ENCODE measurements around the gene TTK. TPM values are rescaled to one million over a fixed set of nuclear protein-coding genes. Genes with fewer than 3 reads are reported as not detected.

TTK gene
- polyA plus RNA-seq, 3 donors, result not detected

- Histone ChIP-seq H4K20me1 (ENCODE audit: insufficient read depth, low read length) (no peaks in the 10 kb centered on the region), H3K4me2 (replicated peaks; ENCODE audit: extremely low read depth, low read length, poor library complexity, severe bottlenecking) (no peak overlapping the region), H3K9ac (ENCODE audit: insufficient read depth, low read length, poor library complexity, severe bottlenecking) (no peak overlapping the region), H3K36me3 (replicated peaks in 1 of 2; ENCODE audit: control insufficient read depth in 1 of 2, insufficient read depth in 2 of 2, low read length in 2 of 2) (no peaks in the 10 kb centered on the region), H3K9me3 (replicated peaks in 1 of 2; ENCODE audit: control insufficient read depth in 1 of 2, insufficient read depth in 1 of 2, low read length in 2 of 2) (no peaks in the 10 kb centered on the region), H3K4me3 (replicated peaks in 1 of 3; ENCODE audit: low read depth in 2 of 3, low read length in 3 of 3) (no peak overlapping the region), H3K4me1 (ENCODE audit: control insufficient read depth in 1 of 2, insufficient read depth in 2 of 2, low read length in 2 of 2) (peaks cover 0 to 10% of the 10 kb centered on the region in 2 donors), H2AFZ (ENCODE audit: insufficient read depth, low read depth, low read length, poor library complexity, severe bottlenecking) (peak overlapping the region; percentile 34), H3K79me2 (ENCODE audit: insufficient read depth, low read length) (no peaks in the 10 kb centered on the region), H3K27ac (ENCODE audit: low read depth in 1 of 2, low read length in 2 of 2) (no peak overlapping the region), H3K27me3 (ENCODE audit: control insufficient read depth in 2 of 2, insufficient read depth in 2 of 2, low read length in 2 of 2) (no peaks in the 10 kb centered on the region)
- no peak for TF ChIP-seq CTCF (IDR thresholded peaks at IDR 0.05)
- Mint-ChIP-seq H3K27me3 (ENCODE audit: low read depth in 3 of 3) (peaks cover 0 to 4% (median 0%) of the 10 kb centered on the region in 3 donors), H3K27ac (no peak overlapping the region), H3K4me3 (no peak overlapping the region), H3K4me1 (peaks cover 9% of the 10 kb centered on the region), H3K36me3 (no peaks in the 10 kb centered on the region), H3K9me3 (peaks cover 0 to 7% (median 2%) of the 10 kb centered on the region in 7 donors)
- intact Hi-C loops (cut with micrococcal nuclease), result no loop called here
- 83% methylated on average over 1 of the region's 2 CpGs for WGBS (ENCODE audit: insufficient coverage)
- DNase-seq, result no peak
These were observed 11.2 kb upstream of the TTK start for GRCh38 chr6:79993012-79993910.

GRCh38 chr6:79993911-79994309 lies 10.5 kb upstream of the TTK start:
- H3K27ac Mint-ChIP-seq, result peak overlapping the region in 1 of 7 donors; percentile 58
- no peak for DNase-seq
- no peak overlapping the region for H3K9ac ChIP-seq (ENCODE audit: insufficient read depth, low read length, poor library complexity, severe bottlenecking)
- H3K27ac ChIP-seq (ENCODE audit: low read depth in 1 of 2, low read length in 2 of 2), result no peak overlapping the region
- H3K9me3 ChIP-seq (replicated peaks in 1 of 2; ENCODE audit: control insufficient read depth in 1 of 2, insufficient read depth in 1 of 2, low read length in 2 of 2), result no peaks in the 10 kb centered on the region
- H3K4me2 ChIP-seq (replicated peaks; ENCODE audit: extremely low read depth, low read length, poor library complexity, severe bottlenecking), result no peak overlapping the region
- H3K9me3 Mint-ChIP-seq, result peaks cover 0 to 7% (median 2%) of the 10 kb centered on the region in 7 donors
- H3K4me1 Mint-ChIP-seq, result peaks cover 9% of the 10 kb centered on the region
- intact Hi-C loops (cut with micrococcal nuclease), result no loop called here
- no peaks in the 10 kb centered on the region for H3K27me3 ChIP-seq (ENCODE audit: control insufficient read depth in 2 of 2, insufficient read depth in 2 of 2, low read length in 2 of 2)
- TF ChIP-seq CTCF (IDR thresholded peaks at IDR 0.05), result no peak
- H3K27me3 Mint-ChIP-seq (ENCODE audit: low read depth in 3 of 3), result peaks cover 0 to 4% (median 2%) of the 10 kb centered on the region in 3 donors
- no peaks in the 10 kb centered on the region for H4K20me1 ChIP-seq (ENCODE audit: insufficient read depth, low read length)
- H3K4me3 Mint-ChIP-seq, result no peak overlapping the region
- H3K36me3 Mint-ChIP-seq, result no peaks in the 10 kb centered on the region
- no peak overlapping the region for H3K4me3 ChIP-seq (replicated peaks in 1 of 3; ENCODE audit: low read depth in 2 of 3, low read length in 3 of 3)
- no peak overlapping the region for H2AFZ ChIP-seq (ENCODE audit: insufficient read depth, low read depth, low read length, poor library complexity, severe bottlenecking)
- H3K79me2 ChIP-seq (ENCODE audit: insufficient read depth, low read length), result no peaks in the 10 kb centered on the region
- no peaks in the 10 kb centered on the region for H3K36me3 ChIP-seq (replicated peaks in 1 of 2; ENCODE audit: control insufficient read depth in 1 of 2, insufficient read depth in 2 of 2, low read length in 2 of 2)
- H3K4me1 ChIP-seq (ENCODE audit: control insufficient read depth in 1 of 2, insufficient read depth in 2 of 2, low read length in 2 of 2), result peaks cover 0 to 10% of the 10 kb centered on the region in 2 donors
